SJCRH30 (cell line): Measurements from ENCODE around the gene ZC3HAV1L. TPM values are rescaled to one million over a fixed set of nuclear protein-coding genes. Genes with fewer than 3 reads are reported as not detected.
A peak's percentile ranks its signal among the peaks of the same experiment; 100 is the strongest.

Source experiments
- DNase-seq, 2 experiments: peaks; one replicate each; pipeline ENCODE4 v3.0.0-alpha.2; 2015 to 2020
- H3K27ac ChIP-seq: fragments of 250-450 bp; sonication (Bioruptor Pico); 2 replicates; pipeline ENCODE4 v1.5.1; 2020; ENCODE audit warnings: mild to moderate bottlenecking, moderate library complexity
- H3K27me3 ChIP-seq: fragments of 250-450 bp; sonication (Bioruptor Pico); 2 replicates; pipeline ENCODE4 v1.5.1; 2020; ENCODE audit warnings: mild to moderate bottlenecking, moderate library complexity
- H3K36me3 ChIP-seq: fragments of 250-450 bp; sonication (Bioruptor Pico); 2 replicates; pipeline ENCODE4 v1.5.1; 2020; ENCODE audit warnings: mild to moderate bottlenecking, moderate library complexity
- H3K4me1 ChIP-seq: fragments of 250-450 bp; sonication (Bioruptor Pico); 2 replicates; pipeline ENCODE4 v1.5.1; 2020; ENCODE audit warnings: mild to moderate bottlenecking, moderate library complexity
- H3K4me3 ChIP-seq: fragments of 250-450 bp; sonication (Bioruptor Pico); 2 replicates; pipeline ENCODE4 v1.5.1; 2020; ENCODE audit warnings: mild to moderate bottlenecking, moderate library complexity
- H3K9me3 ChIP-seq: fragments of 250-450 bp; sonication (Bioruptor Pico); replicated peaks from 2 replicates; pipeline ENCODE4 v1.5.1; 2020; ENCODE audit warnings: mild to moderate bottlenecking, moderate library complexity
- total RNA-seq: library from RNA; depleted of rRNA; stranded (reverse); fragments of >200 nt; shearing (Covaris generic); gene quantifications from 2 replicates; pipeline ENCODE4 v1.2.3, GENCODE V29; 2014

The ZC3HAV1L gene
- total RNA-seq, 1 experiment from 2014 or later, result 57.1 TPM

DNA sequence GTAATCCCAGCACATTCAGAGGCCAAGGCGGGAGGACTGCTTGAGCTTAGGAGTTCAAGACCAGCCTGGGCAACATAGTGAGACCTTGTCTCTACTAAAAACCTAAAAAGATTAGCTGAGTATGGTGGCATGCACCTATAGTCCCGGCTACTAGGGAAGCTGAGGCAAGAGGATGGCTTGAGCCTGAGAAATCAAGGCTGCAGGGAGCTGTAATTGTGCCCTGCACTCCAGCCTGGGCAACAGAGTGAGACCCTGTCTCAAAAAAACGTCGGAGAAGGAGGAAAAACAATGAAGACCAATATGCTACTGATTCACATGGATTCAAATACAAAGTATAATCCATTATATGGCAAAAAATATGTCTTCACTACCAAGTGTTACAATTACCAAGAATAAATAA, 13.6 kb downstream of the ZC3HAV1L start:
- no peak for DNase-seq
- Histone ChIP-seq H3K4me1 (no peaks in the 10 kb centered on the region), H3K27me3 (no peaks in the 10 kb centered on the region), H3K9me3 (no peaks in the 10 kb centered on the region), H3K27ac (no peak overlapping the region), H3K4me3 (no peak overlapping the region), H3K36me3 (peaks cover 67% of the 10 kb centered on the region)

- Histone ChIP-seq H3K27ac (no peak overlapping the region), H3K27me3 (no peaks in the 10 kb centered on the region), H3K9me3 (no peaks in the 10 kb centered on the region), H3K36me3 (peaks cover 36% of the 10 kb centered on the region), H3K4me1 (no peaks in the 10 kb centered on the region), H3K4me3 (no peak overlapping the region)
- no peak for DNase-seq
Measured at GRCh38 chr7:139018910-139019309, 16.9 kb downstream of the ZC3HAV1L start.

GRCh38 chr7:139016931-139017511, 18.8 kb downstream of the ZC3HAV1L start:
- H3K4me3 ChIP-seq, result no peak overlapping the region
- no peak overlapping the region for H3K27ac ChIP-seq
- no peaks in the 10 kb centered on the region for H3K4me1 ChIP-seq
- H3K36me3 ChIP-seq, result peaks cover 19% of the 10 kb centered on the region
- peak; percentile 72 to 85 for DNase-seq
- H3K27me3 ChIP-seq, result no peaks in the 10 kb centered on the region
- H3K9me3 ChIP-seq, result no peaks in the 10 kb centered on the region

DNA sequence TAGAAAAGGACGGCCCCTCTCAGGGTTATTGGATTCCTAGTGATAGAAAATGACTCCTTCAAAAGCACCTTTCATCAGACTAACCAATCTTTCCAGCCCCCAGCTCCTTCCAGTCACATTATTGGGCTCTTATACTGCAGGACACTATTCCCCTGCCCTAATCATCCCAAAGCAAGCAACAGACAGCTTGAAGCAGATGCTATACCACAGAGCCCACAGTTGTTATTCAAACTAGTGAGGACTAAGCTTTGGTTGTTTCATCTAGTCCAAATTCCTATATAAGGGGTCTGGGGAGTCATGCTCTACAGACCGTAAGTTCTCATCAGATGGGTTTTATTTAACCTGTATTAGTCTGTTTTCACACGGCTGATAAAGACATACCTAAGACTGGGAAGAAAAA, 24.5 kb downstream of the ZC3HAV1L start:
- no peak overlapping the region for H3K4me3 ChIP-seq
- no peak for DNase-seq
- no peak overlapping the region for H3K27ac ChIP-seq
- no peaks in the 10 kb centered on the region for H3K4me1 ChIP-seq
- peaks cover 4% of the 10 kb centered on the region; the same call in 1 of the 2 replicates for H3K9me3 ChIP-seq
- no peaks in the 10 kb centered on the region for H3K36me3 ChIP-seq
- no peaks in the 10 kb centered on the region for H3K27me3 ChIP-seq

- no peak overlapping the region for H3K4me3 ChIP-seq
- H3K27me3 ChIP-seq, result no peaks in the 10 kb centered on the region
- no peaks in the 10 kb centered on the region for H3K4me1 ChIP-seq
- no peak overlapping the region for H3K27ac ChIP-seq
- H3K36me3 ChIP-seq, result no peaks in the 10 kb centered on the region
- no peak for DNase-seq
- peaks cover 4% of the 10 kb centered on the region; the same call in 1 of the 2 replicates for H3K9me3 ChIP-seq
Measured at GRCh38 chr7:139004321-139005090, 31.3 kb downstream of the ZC3HAV1L start.

DNA sequence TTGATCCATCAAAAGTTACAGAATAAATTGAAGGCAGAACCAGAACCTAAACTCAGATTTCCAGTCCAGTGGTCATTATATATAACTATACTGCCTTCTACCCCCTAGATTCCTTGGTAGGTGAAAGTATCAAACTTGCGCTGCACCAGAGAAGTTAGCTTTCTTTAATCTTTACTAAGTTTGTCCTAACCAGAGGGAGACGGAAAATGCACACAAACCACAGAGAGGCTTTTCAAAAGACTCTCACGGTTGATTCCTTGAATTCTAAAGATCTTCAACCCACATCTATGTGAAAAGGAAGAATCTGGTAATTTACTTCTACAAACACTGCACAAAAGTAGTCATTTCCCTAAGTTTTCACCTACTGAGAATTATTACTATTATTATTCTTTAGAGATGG, 36.4 kb downstream of the ZC3HAV1L start:
- no peaks in the 10 kb centered on the region for H3K4me1 ChIP-seq
- H3K4me3 ChIP-seq, result no peak overlapping the region
- no peaks in the 10 kb centered on the region for H3K27me3 ChIP-seq
- DNase-seq, result no peak
- H3K9me3 ChIP-seq, result no peaks in the 10 kb centered on the region
- H3K36me3 ChIP-seq, result no peaks in the 10 kb centered on the region
- no peak overlapping the region for H3K27ac ChIP-seq

DNA sequence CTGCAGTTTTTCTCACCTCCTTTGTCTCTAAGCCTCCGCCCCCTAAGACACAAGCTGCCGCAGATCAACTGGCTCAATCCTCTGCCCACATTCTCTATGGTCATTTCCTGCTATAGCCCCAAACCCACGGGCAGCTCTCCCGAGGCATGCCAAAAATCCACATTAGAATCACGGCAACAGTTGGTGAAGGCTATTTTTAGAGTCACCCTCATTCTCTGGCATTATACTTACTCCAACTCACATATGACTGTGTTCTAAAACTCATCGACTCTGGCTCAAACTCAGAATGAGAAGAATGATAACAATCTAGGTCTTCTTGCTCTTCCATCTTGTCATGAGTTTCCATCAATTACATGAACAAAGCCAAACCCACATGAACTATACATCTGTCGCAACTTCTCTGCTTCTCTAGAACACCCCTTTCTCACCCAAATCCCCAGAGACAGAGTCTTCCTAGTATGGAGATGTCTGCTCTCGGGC, 43.8 kb downstream of the ZC3HAV1L start:
- peak; percentile 63 to 69 for DNase-seq
- Histone ChIP-seq H3K4me3 (peak overlapping the region; percentile 14; the same call in 1 of the 2 replicates), H3K4me1 (peaks cover 11% of the 10 kb centered on the region), H3K27me3 (no peaks in the 10 kb centered on the region), H3K36me3 (no peaks in the 10 kb centered on the region), H3K9me3 (peaks cover 9% of the 10 kb centered on the region), H3K27ac (peak overlapping the region; percentile 59)

GRCh38 chr7:138987686-138988085, 48.2 kb downstream of the ZC3HAV1L start:
- Histone ChIP-seq H3K27me3 (no peaks in the 10 kb centered on the region), H3K9me3 (peaks cover 9% of the 10 kb centered on the region), H3K27ac (no peak overlapping the region), H3K4me3 (no peak overlapping the region), H3K36me3 (no peaks in the 10 kb centered on the region), H3K4me1 (peaks cover 11% of the 10 kb centered on the region)
- DNase-seq, result no peak

GRCh38 chr7:138982204-138982623, 53.6 kb downstream of the ZC3HAV1L start:
- Histone ChIP-seq H3K4me3 (peak overlapping the region; percentile 87), H3K9me3 (no peaks in the 10 kb centered on the region), H3K36me3 (no peaks in the 10 kb centered on the region), H3K4me1 (peaks cover under 1% of the 10 kb centered on the region), H3K27me3 (0 out of 2 replicates have a peak, but pooled peaks cover 3% of the 10 kb centered on the region), H3K27ac (no peak overlapping the region)
- DNase-seq, result no peak

DNA sequence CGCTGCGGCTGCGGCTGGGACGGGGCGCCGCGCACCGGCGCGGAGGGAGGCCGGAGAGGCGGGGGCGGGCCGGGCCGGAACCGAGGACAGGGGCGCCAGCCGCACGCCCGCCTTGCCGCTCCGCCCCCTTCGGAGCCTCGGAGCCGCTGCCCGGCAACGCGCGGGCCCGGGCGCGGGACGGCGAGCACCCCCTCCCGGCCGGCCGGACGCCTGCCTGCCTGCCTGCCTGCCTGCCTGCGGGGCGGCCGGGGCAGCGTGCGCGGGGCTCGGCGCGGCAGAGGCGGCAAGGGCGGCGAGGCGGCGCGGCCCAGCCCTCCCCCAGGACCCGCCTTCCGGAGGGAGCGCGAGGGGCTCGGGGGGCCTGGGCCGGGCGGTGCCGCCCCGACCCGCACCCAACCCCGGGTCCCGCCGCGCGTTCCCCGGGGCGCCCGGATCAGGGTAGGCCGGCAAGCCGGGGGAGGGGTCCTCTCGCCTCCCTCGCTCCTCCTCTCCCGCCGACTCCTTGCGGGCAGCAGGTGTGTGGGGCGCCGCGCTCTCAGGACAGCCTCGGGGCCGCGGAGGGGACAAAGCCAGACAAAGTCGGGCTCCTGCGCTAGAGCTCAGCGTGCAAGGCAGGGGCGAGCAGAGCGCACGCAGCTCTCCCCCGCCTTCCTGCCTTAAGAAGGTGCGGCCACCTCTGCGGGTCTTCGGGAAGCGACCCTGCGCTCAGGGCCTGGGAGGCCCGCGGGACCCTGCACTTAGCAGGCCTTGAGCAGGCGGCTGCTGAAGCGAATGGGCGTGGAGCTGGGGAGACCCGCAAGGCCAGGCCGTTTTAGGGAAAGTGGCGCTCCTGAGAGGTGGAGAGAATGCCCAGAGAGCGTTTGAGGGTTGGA, 54.3 kb downstream of the ZC3HAV1L start, which contains the start of gene KIAA1549:
KIAA1549 (minus strand) TSS at position 58 of the 872 bp plus-strand sequence. CDS start 120 bp downstream, outside the sequence.
- peak within 1 kb of the TSS; percentile 31; the same call in 1 of the 2 replicates for H3K27ac ChIP-seq
- DNase-seq, result peak; percentile 60 to 76

DNA sequence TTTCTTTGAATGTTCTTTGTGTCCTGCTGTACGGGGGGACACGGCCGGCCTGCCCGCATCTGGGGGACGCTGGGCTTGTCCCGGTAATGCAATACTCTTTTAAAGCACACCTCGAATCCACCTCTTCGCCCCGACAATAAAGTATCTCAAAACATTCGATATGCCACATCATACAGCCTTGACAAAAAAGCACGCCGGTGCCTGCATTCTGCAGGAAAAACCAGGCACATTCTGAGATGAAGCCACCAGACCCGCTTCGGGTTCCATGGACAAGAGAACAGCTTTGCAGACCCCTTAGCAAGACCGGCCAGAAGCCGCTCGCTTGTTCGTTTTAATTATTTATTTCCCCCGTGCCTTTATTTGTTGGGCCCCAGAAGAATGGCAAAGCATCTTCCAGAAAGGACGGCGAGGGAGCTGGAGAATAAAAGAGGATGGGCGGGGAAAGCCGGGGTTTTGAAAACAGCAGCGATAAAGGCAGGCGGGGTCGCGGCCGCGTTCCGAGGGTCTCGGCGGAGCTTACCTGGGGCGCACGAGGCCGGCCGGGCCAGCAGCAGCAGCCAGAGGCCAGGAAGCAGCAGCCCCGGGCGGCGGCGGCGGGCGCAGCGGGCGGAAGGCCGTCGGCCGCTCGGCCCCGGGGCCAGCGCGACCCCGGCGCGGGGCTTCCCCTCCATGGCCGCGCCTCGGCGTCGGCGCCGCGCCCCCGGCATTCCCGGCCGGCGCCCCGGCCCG, 55.1 kb downstream of the ZC3HAV1L start:
- H3K4me3 ChIP-seq, result peak overlapping the region; percentile 87
- peaks cover 13% of the 10 kb centered on the region for H3K4me1 ChIP-seq
- H3K27ac ChIP-seq, result peak overlapping the region; percentile 31; the same call in 1 of the 2 replicates
- H3K9me3 ChIP-seq, result no peaks in the 10 kb centered on the region
- peak; percentile 26 to 47 for DNase-seq
- H3K27me3 ChIP-seq, result 0 out of 2 replicates have a peak, but pooled peaks cover 3% of the 10 kb centered on the region
- no peaks in the 10 kb centered on the region for H3K36me3 ChIP-seq

More for the DNA sequence above, 54.3 kb downstream of the ZC3HAV1L start, which contains the start of gene KIAA1549:
- no peaks in the 10 kb centered on the region for H3K9me3 ChIP-seq
- no peaks in the 10 kb centered on the region for H3K36me3 ChIP-seq
- H3K27me3 ChIP-seq, result 0 out of 2 replicates have a peak, but pooled peaks cover 3% of the 10 kb centered on the region
- H3K4me1 ChIP-seq, result peaks cover 7% of the 10 kb centered on the region
- peak within 1 kb of the TSS; percentile 87 for H3K4me3 ChIP-seq

GRCh38 chr7:138979988-138980562, 55.8 kb downstream of the ZC3HAV1L start:
- Histone ChIP-seq H3K4me1 (peaks cover 20% of the 10 kb centered on the region), H3K4me3 (peak overlapping the region; percentile 87), H3K27me3 (0 out of 2 replicates have a peak, but pooled peaks cover 3% of the 10 kb centered on the region), H3K9me3 (no peaks in the 10 kb centered on the region), H3K27ac (no peak overlapping the region), H3K36me3 (no peaks in the 10 kb centered on the region)
- DNase-seq, result peak in 1 of 2 experiments; percentile 21

GRCh38 chr7:138979226-138979979, 56.4 kb downstream of the ZC3HAV1L start:
- Histone ChIP-seq H3K36me3 (no peaks in the 10 kb centered on the region), H3K27ac (no peak overlapping the region), H3K4me1 (peaks cover 24% of the 10 kb centered on the region), H3K4me3 (peak overlapping the region; percentile 87), H3K27me3 (0 out of 2 replicates have a peak, but pooled peaks cover 3% of the 10 kb centered on the region), H3K9me3 (no peaks in the 10 kb centered on the region)
- DNase-seq, result peak in 1 of 2 experiments; percentile 20
